Naive thymus-derived CD4-positive, alpha-beta T cell (primary cell): ENCODE measurements around the gene ZNF786. TPM values are rescaled to one million over a fixed set of nuclear protein-coding genes. Genes with fewer than 3 reads are reported as not detected.

Experiments
- ATAC-seq: fragments of 150-1000 bp; cut with Tn5 transposase; 2 replicates; pipeline ENCODE4 v1.10.0; 2021; ENCODE audit warnings: mild to moderate bottlenecking, moderate library complexity
- CTCF ChIA-PET: fragments of 350-600 bp; sonication (Branson Sonifier 250); formaldehyde crosslinking; loops from one replicate; lab custom pipeline; 2021; ENCODE audit warnings: antibody characterized with exemption; lab: Charles Lee
- POLR2A ChIA-PET: fragments of 350-600 bp; sonication (Branson Sonifier 250); formaldehyde crosslinking; loops from one replicate; lab custom pipeline; 2021; ENCODE audit warnings: antibody characterized with exemption, inconsistent platforms; lab: Charles Lee
- DNase-seq, 9 donors: peaks; one replicate each; pipeline versions ENCODE4 v3.0.0 to v3.0.0-alpha.2; 2020 to 2022; ENCODE audit warnings: mixed read lengths in 1 of 9
- H3K27ac ChIP-seq: one replicate; pipeline ENCODE4 v1.7.0; 2013; ENCODE audit warnings: mild to moderate bottlenecking, low read depth, low read length, moderate library complexity
- H3K27me3 ChIP-seq, 2 donors: one replicate each; pipeline ENCODE4 v1.7.0; 2013; ENCODE audit warnings: low read length in 2 of 2, mild to moderate bottlenecking in 2 of 2, moderate library complexity in 2 of 2; ENCODE audit not compliant: control insufficient read depth in 2 of 2, insufficient read depth in 2 of 2
- H3K36me3 ChIP-seq, 3 experiments: 1 replicate in 2 of 3; 2 replicates in 1 of 3; pipeline ENCODE4 v1.7.0; 2013; ENCODE audit warnings: low read length in 3 of 3, mild to moderate bottlenecking in 3 of 3, moderate library complexity in 1 of 3; ENCODE audit not compliant: insufficient read depth in 3 of 3, control insufficient read depth in 2 of 3
- H3K4me1 ChIP-seq, 2 donors: one replicate each; pipeline ENCODE4 v1.7.0; 2013; ENCODE audit warnings: low read length in 2 of 2, mild to moderate bottlenecking in 2 of 2, moderate library complexity in 1 of 2; ENCODE audit not compliant: control insufficient read depth in 2 of 2, insufficient read depth in 2 of 2
- H3K4me3 ChIP-seq: 2 replicates; pipeline ENCODE4 v1.7.0; 2013; ENCODE audit warnings: mild to moderate bottlenecking, low read length
- H3K9me3 ChIP-seq, 3 experiments: 1 replicate in 2 of 3; 2 replicates in 1 of 3; pipeline ENCODE4 v1.7.0; 2013; ENCODE audit warnings: low read length in 3 of 3; ENCODE audit not compliant: control insufficient read depth in 2 of 3
- H3K27ac Mint-ChIP-seq, 9 donors: one replicate each; pipeline ENCODE4 v1.8.0; 2020 to 2022; ENCODE audit warnings: mixed read lengths in 9 of 9, mild to moderate bottlenecking in 8 of 9, moderate library complexity in 5 of 9, inconsistent platforms in 2 of 9
- H3K27me3 Mint-ChIP-seq, 5 donors: one replicate each; pipeline ENCODE4 v1.8.0; 2021 to 2022; ENCODE audit warnings: mixed read lengths in 5 of 5, mild to moderate bottlenecking in 1 of 5
- H3K36me3 Mint-ChIP-seq, 5 donors: one replicate each; pipeline ENCODE4 v1.8.0; 2020 to 2022; ENCODE audit warnings: mixed read lengths in 5 of 5, mild to moderate bottlenecking in 3 of 5, inconsistent platforms in 1 of 5
- H3K4me1 Mint-ChIP-seq, 7 donors: one replicate each; pipeline ENCODE4 v1.8.0; 2020 to 2022; ENCODE audit warnings: mixed read lengths in 7 of 7, mild to moderate bottlenecking in 3 of 7, inconsistent platforms in 1 of 7
- H3K4me3 Mint-ChIP-seq, 10 donors: one replicate each; pipeline ENCODE4 v1.8.0; 2020 to 2022; ENCODE audit warnings: mild to moderate bottlenecking in 10 of 10, mixed read lengths in 10 of 10, moderate library complexity in 6 of 10, inconsistent platforms in 2 of 10
- H3K9me3 Mint-ChIP-seq, 11 donors: one replicate each; pipeline ENCODE4 v1.8.0; 2020 to 2022; ENCODE audit warnings: mixed read lengths in 11 of 11, mild to moderate bottlenecking in 4 of 11, inconsistent platforms in 1 of 11, moderate library complexity in 1 of 11
- intact Hi-C, 2 donors: fragments of 100-400 bp; cut with micrococcal nuclease; formaldehyde crosslinking; loops; one replicate each; pipeline ENCODE4 v1.15.1; 2023
- polyA plus RNA-seq, 2 donors: library from polyadenylated mRNA; unstranded; fragments of 300-500 nt; fragmentation: Illumina TruSeq; gene quantifications; one replicate each; pipeline ENCODE4 v1.2.3, GENCODE V29; 2021
- total RNA-seq, 6 experiments: library from RNA in 5 of 6; stranded (reverse) in 5 of 6; gene quantifications; 1 replicate in 5 of 6; 2 replicates in 1 of 6; pipeline ENCODE4 v1.2.3 and lab custom pipeline; 2021 to 2026

ZNF786 gene
- total and polyA plus RNA-seq, 7 experiments from 2014 or later, result 5.4 to 27.6 (median 10.0) TPM

GRCh38 chr7:149126662-149127266 is 36.2 kb upstream of the ZNF786 start:
- intact Hi-C loops, result loop anchor here (1.0 to 10.0 kb wide), 22 partner anchors 21 to 1902 kb away; partner anchors contain the start of genes PDIA4 (in 2 of the 2), ZNF398 (in 2 of the 2), ZNF746 (in 2 of the 2) and ZNF783 (in 2 of the 2)
- ATAC-seq (peak; percentile 41), DNase-seq (peak in 6 of 9 donors; percentile 29 to 85 (median 42))
- Mint-ChIP-seq H3K27ac (peak overlapping the region; percentile 90 to 100 (median 98)), H3K36me3 (peaks cover 7 to 42% (median 13%) of the 10 kb centered on the region in 5 donors), H3K4me1 (peaks cover 19 to 28% (median 22%) of the 10 kb centered on the region in 7 donors), H3K4me3 (peak overlapping the region; percentile 91 to 100 (median 100)), H3K9me3 (peaks cover 0 to 14% (median 5%) of the 10 kb centered on the region in 11 donors), H3K27me3 (no peaks in the 10 kb centered on the region)
- peaks cover 0 to 15% (median 6%) of the 10 kb centered on the region in 3 experiments for H3K9me3 ChIP-seq
- H3K4me1 ChIP-seq, result no peaks in the 10 kb centered on the region
- peaks cover 0 to 23% (median 3%) of the 10 kb centered on the region in 3 experiments for H3K36me3 ChIP-seq
- peak overlapping the region; percentile 91 for H3K27ac ChIP-seq
- CTCF ChIA-PET, result interaction anchor here (0.8 to 1.8 kb wide), 2 partner anchors 13 to 20 kb away, joined by 4 to 7 read pairs; partner anchors contain the start of gene ZNF398
- POLR2A ChIA-PET, result interaction anchor here (0.5 to 3.0 kb wide), 11 partner anchors 9 to 428 kb away, joined by 3 to 65 read pairs (median 6); partner anchors contain the start of genes CUL1, ZNF398 and ZNF786
- H3K27me3 ChIP-seq, result no peaks in the 10 kb centered on the region
- H3K4me3 ChIP-seq, result peak overlapping the region; percentile 99

GRCh38 chr7:149125863-149126661 is 35.5 kb upstream of the ZNF786 start, which contains the start of gene ZNF425:
Gene ZNF425 (minus strand): TSS chr7:149126324. CDS start chr7:149126213, 111 bp downstream.
- Mint-ChIP-seq H3K27ac (peak within 1 kb of the TSS; percentile 90 to 100 (median 98)), H3K4me3 (peak within 1 kb of the TSS; percentile 91 to 100 (median 100)), H3K27me3 (no peaks in the 10 kb centered on the region), H3K36me3 (peaks cover 7 to 35% (median 7%) of the 10 kb centered on the region in 5 donors), H3K4me1 (peaks cover 19 to 28% (median 22%) of the 10 kb centered on the region in 7 donors), H3K9me3 (peaks cover 0 to 8% (median 5%) of the 10 kb centered on the region in 11 donors)
- POLR2A ChIA-PET, result interaction anchor here (0.5 to 3.0 kb wide), 15 partner anchors 10 to 427 kb away, joined by 3 to 65 read pairs (median 4); partner anchors contain the start of genes CUL1, ZNF398, ZNF783 and ZNF786
- Histone ChIP-seq H3K27ac (peak within 1 kb of the TSS; percentile 91), H3K4me1 (no peaks in the 10 kb centered on the region), H3K9me3 (peaks cover 0 to 11% (median 6%) of the 10 kb centered on the region in 3 experiments), H3K36me3 (peaks cover 0 to 19% (median 3%) of the 10 kb centered on the region in 3 experiments), H3K4me3 (peak within 1 kb of the TSS; percentile 99), H3K27me3 (no peaks in the 10 kb centered on the region)
- DNase-seq (peak; percentile 87 to 98 (median 92)), ATAC-seq (peak; percentile 98)
- CTCF ChIA-PET, result interaction anchor here (0.5 to 1.8 kb wide), 6 partner anchors 14 to 184 kb away, joined by 3 to 7 read pairs (median 4); partner anchors contain the start of gene ZNF398
- intact Hi-C loops, result loop anchor here (1.0 to 10.0 kb wide), 21 partner anchors 21 to 1903 kb away; partner anchors contain the start of genes PDIA4 (in 2 of the 2), ZNF398 (in 2 of the 2), ZNF746 (in 2 of the 2) and ABCB8 (in 1 of the 2)

- peaks cover 0 to 12% (median 0%) of the 10 kb centered on the region in 3 experiments for H3K36me3 ChIP-seq
- CTCF ChIA-PET, result interaction anchor here (0.5 to 1.8 kb wide), 6 partner anchors 15 to 183 kb away, joined by 3 to 6 read pairs (median 4); partner anchors contain the start of gene ZNF398
- POLR2A ChIA-PET, result interaction anchor here (0.7 to 3.0 kb wide), 13 partner anchors 13 to 427 kb away, joined by 3 to 65 read pairs (median 4); partner anchors contain the start of genes CUL1, ZNF398, ZNF783 and ZNF786
- peaks cover 19 to 28% (median 22%) of the 10 kb centered on the region in 7 donors for H3K4me1 Mint-ChIP-seq
- peak overlapping the region; percentile 90 to 100 (median 98) for H3K27ac Mint-ChIP-seq
- no peak for DNase-seq
- no peaks in the 10 kb centered on the region for H3K27me3 Mint-ChIP-seq
- H3K27me3 ChIP-seq, result no peaks in the 10 kb centered on the region
- no peak for ATAC-seq
- peaks cover 0 to 3% (median 0%) of the 10 kb centered on the region in 3 experiments for H3K9me3 ChIP-seq
- H3K4me3 Mint-ChIP-seq, result peak overlapping the region; percentile 91 to 100 (median 99)
- peak overlapping the region; percentile 99 for H3K4me3 ChIP-seq
- peaks cover 0 to 28% (median under 1%) of the 10 kb centered on the region in 5 donors for H3K36me3 Mint-ChIP-seq
- H3K9me3 Mint-ChIP-seq, result peaks cover 0 to 2% (median 0%) of the 10 kb centered on the region in 11 donors
- no peaks in the 10 kb centered on the region for H3K4me1 ChIP-seq
- intact Hi-C loops, result loop anchor here (5.0 to 10.0 kb wide), 4 partner anchors 162 to 589 kb away; partner anchors contain the start of gene EZH2 (in 1 of the 2)
- peak overlapping the region; percentile 91 for H3K27ac ChIP-seq
Measured at GRCh38 chr7:149125189-149125862, 34.8 kb upstream of the ZNF786 start.

- Histone ChIP-seq H3K27ac (no peak overlapping the region), H3K27me3 (no peaks in the 10 kb centered on the region), H3K4me3 (no peak overlapping the region), H3K9me3 (no peaks in the 10 kb centered on the region), H3K36me3 (no peaks in the 10 kb centered on the region), H3K4me1 (no peaks in the 10 kb centered on the region)
- H3K4me3 Mint-ChIP-seq, result no peak overlapping the region
- no peaks in the 10 kb centered on the region for H3K27me3 Mint-ChIP-seq
- H3K4me1 Mint-ChIP-seq, result no peaks in the 10 kb centered on the region
- ChIA-PET POLR2A (no interaction called here), CTCF (no interaction called here)
- intact Hi-C loops, result no loop called here
- ATAC-seq (no peak), DNase-seq (no peak)
- peaks cover 0 to 4% (median 0%) of the 10 kb centered on the region in 5 donors for H3K36me3 Mint-ChIP-seq
- no peak overlapping the region for H3K27ac Mint-ChIP-seq
- H3K9me3 Mint-ChIP-seq, result no peaks in the 10 kb centered on the region
Measured at GRCh38 chr7:149109969-149110368, 19.5 kb upstream of the ZNF786 start.

GRCh38 chr7:149104749-149105148 is 14.2 kb upstream of the ZNF786 start:
- H3K4me3 ChIP-seq, result no peak overlapping the region
- CTCF ChIA-PET, result no interaction called here

More at GRCh38 chr7:149104749-149105148, 14.2 kb upstream of the ZNF786 start:
- Mint-ChIP-seq H3K36me3 (peaks cover 0 to 14% (median 0%) of the 10 kb centered on the region in 5 donors), H3K9me3 (no peaks in the 10 kb centered on the region), H3K4me3 (no peak overlapping the region), H3K27me3 (no peaks in the 10 kb centered on the region), H3K27ac (no peak overlapping the region), H3K4me1 (no peaks in the 10 kb centered on the region)
- intact Hi-C loops, result no loop called here
- POLR2A ChIA-PET, result interaction anchor here (0.7 kb wide), 1 partner anchor 21 kb away, joined by 3 read pairs; the partner anchor contains the start of gene ZNF425
- Histone ChIP-seq H3K4me1 (no peaks in the 10 kb centered on the region), H3K27ac (no peak overlapping the region), H3K36me3 (no peaks in the 10 kb centered on the region), H3K27me3 (no peaks in the 10 kb centered on the region), H3K9me3 (no peaks in the 10 kb centered on the region)
- ATAC-seq (no peak), DNase-seq (no peak)
